AG09319 (cell line): Measurements from ENCODE around the gene RGSL1.

Source experiments
- DNase-seq: peaks from one replicate; pipeline ENCODE4 v3.0.0-alpha.2; 2010; ENCODE audit warnings: low read depth; ENCODE audit errors: extremely low read depth
- CTCF ChIP-seq: IDR thresholded peaks from 2 replicates; pipeline ENCODE4 v1.5.1; 2011; ENCODE audit warnings: low read depth, mild to moderate bottlenecking, inconsistent platforms, low read length, moderate library complexity

The RGSL1 gene

GRCh38 chr1:182533896-182534295 is 84.0 kb downstream of the RGSL1 start:
- no peak for TF ChIP-seq CTCF
- DNase-seq = no peak

GRCh38 chr1:182549346-182549745 is 99.4 kb downstream of the RGSL1 start:
- no peak for TF ChIP-seq CTCF
- no peak for DNase-seq

- no peak for TF ChIP-seq CTCF
- no peak for DNase-seq
Measured at GRCh38 chr1:182549811-182550210, 99.9 kb downstream of the RGSL1 start.

- no peak for DNase-seq
Measured at GRCh38 chr1:182552527-182552926, 102.6 kb downstream of the RGSL1 start.

GRCh38 chr1:182555493-182555892 is 105.5 kb downstream of the RGSL1 start:
- DNase-seq = no peak
- TF ChIP-seq CTCF = no peak

More at GRCh38 chr1:182552527-182552926, 102.6 kb downstream of the RGSL1 start:
- TF ChIP-seq CTCF = no peak

GRCh38 chr1:182556279-182556678 is 106.3 kb downstream of the RGSL1 start:
- no peak for TF ChIP-seq CTCF

GRCh38 chr1:182560392-182560984 is 110.5 kb downstream of the RGSL1 start:
- DNase-seq = no peak
- no peak for TF ChIP-seq CTCF

More at GRCh38 chr1:182556279-182556678, 106.3 kb downstream of the RGSL1 start:
- no peak for DNase-seq
